GM23338 (cell line): Measurements from ENCODE around the gene B4GALT3. TPM values are rescaled to one million over a fixed set of nuclear protein-coding genes. Genes with fewer than 3 reads are reported as not detected.

Source experiments
- ATAC-seq: fragments of 200-7000 bp; cut with Tn5 transposase; 3 replicates; pipeline ENCODE4 v1.9.1; 2020
- DNase-seq: peaks from one replicate; pipeline ENCODE4 v3.0.0-alpha.2; 2015; ENCODE audit warnings: low spot score
- H2AFZ ChIP-seq: fragments of 200-600 bp; sonication (generic); 2 replicates; pipeline ENCODE4 v1.8.0; 2016; ENCODE audit warnings: antibody characterized with exemption, mild to moderate bottlenecking, moderate library complexity
- H3F3A ChIP-seq: fragments of 200-600 bp; sonication (generic); replicated peaks from 2 replicates; pipeline ENCODE4 v1.8.0; 2017; ENCODE audit warnings: antibody characterized with exemption, mixed run types, low read depth
- H3K27ac ChIP-seq: fragments of 200-600 bp; sonication (generic); 2 replicates; pipeline ENCODE4 v1.6.1; 2016; ENCODE audit warnings: low read depth
- H3K27me3 ChIP-seq: fragments of 200-600 bp; sonication (generic); 2 replicates; pipeline ENCODE4 v1.8.0; 2016; ENCODE audit warnings: mild to moderate bottlenecking, mixed run types, moderate library complexity; ENCODE audit not compliant: insufficient read depth
- H3K36me3 ChIP-seq: fragments of 200-600 bp; sonication (generic); 2 replicates; pipeline ENCODE4 v1.8.0; 2016; ENCODE audit warnings: mild to moderate bottlenecking; ENCODE audit not compliant: insufficient read depth
- H3K4me1 ChIP-seq: fragments of 200-600 bp; sonication (generic); 2 replicates; pipeline ENCODE4 v1.8.0; 2016; ENCODE audit warnings: mild to moderate bottlenecking, moderate library complexity; ENCODE audit not compliant: insufficient read depth
- H3K4me2 ChIP-seq: fragments of 200-600 bp; sonication (generic); 2 replicates; pipeline ENCODE4 v1.7.1; 2017; ENCODE audit warnings: mixed run types
- H3K4me3 ChIP-seq: fragments of 200-600 bp; sonication (generic); 2 replicates; pipeline ENCODE4 v1.6.1; 2016; ENCODE audit warnings: mixed run types
- H3K79me2 ChIP-seq: fragments of 200-600 bp; sonication (generic); replicated peaks from 2 replicates; pipeline ENCODE4 v1.8.0; 2017; ENCODE audit warnings: mild to moderate bottlenecking; ENCODE audit not compliant: insufficient read depth
- H3K9me2 ChIP-seq: fragments of 200-600 bp; sonication (generic); 2 replicates; pipeline ENCODE4 v1.8.0; 2017; ENCODE audit not compliant: insufficient read depth
- H4K20me1 ChIP-seq: fragments of 200-600 bp; sonication (generic); replicated peaks from 2 replicates; pipeline ENCODE4 v1.8.0; 2017; ENCODE audit warnings: mild to moderate bottlenecking; ENCODE audit not compliant: insufficient read depth
- H3K27ac Mint-ChIP-seq: 2 replicates; pipeline ENCODE4 v1.8.0; 2020; ENCODE audit warnings: inconsistent platforms, mild to moderate bottlenecking, moderate library complexity, mixed read lengths
- H3K27me3 Mint-ChIP-seq: 3 replicates; pipeline ENCODE4 v1.8.0; 2022; ENCODE audit warnings: low read depth, mild to moderate bottlenecking, moderate library complexity, mixed read lengths, inconsistent platforms; ENCODE audit not compliant: insufficient read depth, poor library complexity
- H3K36me3 Mint-ChIP-seq: 3 replicates; pipeline ENCODE4 v1.8.0; 2021; ENCODE audit warnings: low read depth, mild to moderate bottlenecking, inconsistent platforms, moderate library complexity, mixed read lengths
- H3K4me1 Mint-ChIP-seq: 3 replicates; pipeline ENCODE4 v1.8.0; 2020; ENCODE audit warnings: mild to moderate bottlenecking, inconsistent platforms, mixed read lengths
- H3K4me3 Mint-ChIP-seq: 3 replicates; pipeline ENCODE4 v1.8.0; 2021; ENCODE audit warnings: moderate library complexity, mild to moderate bottlenecking, inconsistent platforms, mixed read lengths
- H3K9me3 Mint-ChIP-seq: 3 replicates; pipeline ENCODE4 v1.8.0; 2020; ENCODE audit warnings: moderate library complexity, mild to moderate bottlenecking, inconsistent platforms, mixed read lengths
- CREB1 ChIP-seq: fragments of 250-450 bp; sonication (Bioruptor Pico); IDR thresholded peaks from 2 replicates; pipeline ENCODE4 v1.5.0; 2020; ENCODE audit warnings: low read depth, mild to moderate bottlenecking, moderate library complexity
- ETS1 ChIP-seq: IDR thresholded peaks from 2 replicates; pipeline ENCODE4 v1.6.1; 2016; ENCODE audit warnings: antibody characterized with exemption
- EZH2phosphoT487 ChIP-seq: fragments of 200-600 bp; sonication (generic); IDR thresholded peaks from one replicate; pipeline ENCODE4 v1.8.1; 2018; ENCODE audit warnings: antibody characterized with exemption; ENCODE audit not compliant: unreplicated experiment
- POLR2AphosphoS5 ChIP-seq: IDR thresholded peaks from 2 replicates; pipeline ENCODE4 v1.6.1; 2016; ENCODE audit warnings: antibody characterized with exemption, low read depth
- REST ChIP-seq: IDR thresholded peaks from one replicate; pipeline ENCODE4 v1.6.1; 2018; ENCODE audit warnings: antibody characterized with exemption; ENCODE audit not compliant: unreplicated experiment
- STAT1 ChIP-seq: IDR thresholded peaks from one replicate; pipeline ENCODE4 v1.6.1; 2016; ENCODE audit warnings: antibody characterized with exemption; ENCODE audit not compliant: unreplicated experiment
- ZNF331 ChIP-seq: fragments of 250-450 bp; sonication (Bioruptor Pico); IDR thresholded peaks from 2 replicates; pipeline ENCODE4 v1.5.0; 2020; ENCODE audit warnings: low read depth, mild to moderate bottlenecking, moderate library complexity
- long read RNA-seq: library from polyadenylated mRNA; unstranded; transcript quantifications from one replicate; pipeline ENCODE4 v2.0.0, GENCODE V29; 2020; ENCODE audit not compliant: unreplicated experiment
- polyA plus RNA-seq: library from polyadenylated mRNA; unstranded; fragments of >200 nt; fragmentation: Nextera tagmentation; extraction: Ambion mirVana; gene quantifications from 2 replicates; pipeline ENCODE4 v1.2.1, GENCODE V29; 2016
- total RNA-seq: library from RNA; depleted of rRNA; stranded (reverse); fragments of >200 nt; shearing (Covaris generic); gene quantifications from 2 replicates; pipeline ENCODE4 v1.2.3, GENCODE V29; 2014; rRNA removed
- TF ChIP-seq, protein P1 (sequence below), 2 experiments: fragments of 200-600 bp in 1 of 2; sonication (generic) in 1 of 2; conservative IDR thresholded peaks; 2 replicates each; pipeline versions ENCODE4 v1.5.1 to v1.6.1; 2016 to 2017; ENCODE audit warnings: antibody characterized with exemption in 2 of 2, low read depth in 2 of 2, mild to moderate bottlenecking in 2 of 2, moderate library complexity in 1 of 2

The B4GALT3 gene
- total RNA-seq = 32.4 and 35.8 TPM in 2 replicates
- 23.3 and 24.2 TPM in 2 replicates for polyA plus RNA-seq
- long read RNA-seq, transcript B4GALT3-213 (8 exons, 2,414 nt) = minor isoform, 7 of 33 reads
- long read RNA-seq, transcript B4GALT3-201 (8 exons, 1,911 nt) = major isoform, 17 of 33 reads
- long read RNA-seq, partial matches to known transcripts = 1 of 33 reads
- long read RNA-seq, other reads (novel, unspliced or antisense) = 8 of 33 reads

DNA sequence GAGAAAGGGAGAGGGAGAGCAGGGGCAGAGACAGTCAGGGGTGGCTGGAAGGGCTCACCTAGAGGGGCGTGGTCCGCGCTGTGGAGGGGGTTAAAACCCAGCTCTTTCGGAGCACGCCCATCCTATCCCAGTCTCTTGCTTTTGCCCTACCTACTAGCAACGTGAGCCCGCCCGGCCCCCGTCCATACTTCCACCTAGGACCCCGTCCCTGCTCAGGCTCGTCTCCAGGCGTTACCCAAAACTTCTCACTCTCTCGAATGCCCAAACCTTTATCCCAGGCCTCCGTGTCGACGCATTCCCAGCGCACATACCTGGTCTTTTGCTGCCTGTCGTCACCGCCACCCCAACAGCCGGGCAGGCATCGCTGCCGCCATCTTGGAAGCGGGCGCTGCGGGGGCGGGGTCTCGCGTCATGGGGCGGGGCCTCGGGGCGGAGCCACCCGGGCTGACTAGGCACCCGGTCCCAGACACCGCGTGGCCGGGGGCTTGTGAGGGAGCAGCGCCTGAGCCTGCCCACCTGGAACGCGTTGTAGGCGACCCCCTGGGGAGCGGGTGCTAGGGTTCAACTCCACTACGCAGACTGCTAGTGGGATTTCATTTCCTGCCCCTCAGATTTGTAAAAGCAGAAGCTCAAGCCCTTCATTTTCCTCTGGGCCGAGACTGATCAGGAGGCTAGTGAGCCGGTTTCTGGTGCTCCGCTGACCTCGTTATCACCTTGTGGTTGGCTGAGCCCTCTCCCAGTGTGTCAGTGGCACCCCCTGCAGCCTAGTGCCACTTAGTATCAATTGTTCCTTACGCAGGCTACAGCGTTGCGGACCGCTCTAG is at the start of gene B4GALT3:
Gene B4GALT3, minus strand, starts transcription at position 396 of the 824 bp plus-strand sequence. CDS start 1,447 bp downstream, outside the sequence.
- DNase-seq = peak; percentile 92
- H3K9me2 ChIP-seq = no peaks in the 10 kb centered on the region
- H4K20me1 ChIP-seq = peaks cover 6% of the 10 kb centered on the region; the same call in 1 of the 2 replicates
- peaks cover 12% of the 10 kb centered on the region for H3K36me3 ChIP-seq
- peak within 1 kb of the TSS; percentile 98 for H2AFZ ChIP-seq
- H3F3A ChIP-seq = no peaks in the 10 kb centered on the region
- Mint-ChIP-seq H3K27ac (peak within 1 kb of the TSS; percentile 99), H3K4me1 (peaks cover 15% of the 10 kb centered on the region), H3K36me3 (peaks cover 32% of the 10 kb centered on the region), H3K4me3 (peak within 1 kb of the TSS; percentile 98), H3K27me3 (peaks cover 4% of the 10 kb centered on the region), H3K9me3 (no peaks in the 10 kb centered on the region)
- H3K4me2 ChIP-seq = peak within 1 kb of the TSS; percentile 100
- TF ChIP-seq CREB1 (CRISPR knock-in tag) (peak; percentile 88), REST (no peak), ZNF331 (no peak), STAT1 (no peak), ETS1 (peak; percentile 72), POLR2AphosphoS5 (peak; percentile 97), EZH2phosphoT487 (no peak)
- TF ChIP-seq, protein P1, sequence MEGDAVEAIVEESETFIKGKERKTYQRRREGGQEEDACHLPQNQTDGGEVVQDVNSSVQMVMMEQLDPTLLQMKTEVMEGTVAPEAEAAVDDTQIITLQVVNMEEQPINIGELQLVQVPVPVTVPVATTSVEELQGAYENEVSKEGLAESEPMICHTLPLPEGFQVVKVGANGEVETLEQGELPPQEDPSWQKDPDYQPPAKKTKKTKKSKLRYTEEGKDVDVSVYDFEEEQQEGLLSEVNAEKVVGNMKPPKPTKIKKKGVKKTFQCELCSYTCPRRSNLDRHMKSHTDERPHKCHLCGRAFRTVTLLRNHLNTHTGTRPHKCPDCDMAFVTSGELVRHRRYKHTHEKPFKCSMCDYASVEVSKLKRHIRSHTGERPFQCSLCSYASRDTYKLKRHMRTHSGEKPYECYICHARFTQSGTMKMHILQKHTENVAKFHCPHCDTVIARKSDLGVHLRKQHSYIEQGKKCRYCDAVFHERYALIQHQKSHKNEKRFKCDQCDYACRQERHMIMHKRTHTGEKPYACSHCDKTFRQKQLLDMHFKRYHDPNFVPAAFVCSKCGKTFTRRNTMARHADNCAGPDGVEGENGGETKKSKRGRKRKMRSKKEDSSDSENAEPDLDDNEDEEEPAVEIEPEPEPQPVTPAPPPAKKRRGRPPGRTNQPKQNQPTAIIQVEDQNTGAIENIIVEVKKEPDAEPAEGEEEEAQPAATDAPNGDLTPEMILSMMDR (conservative IDR thresholded peaks at IDR 0.05; ENCODE audit: low read depth in 2 of 2) = peak; percentile 32 to 65; a peak in 3 of 4 replicates
- H3K4me3 ChIP-seq = peak within 1 kb of the TSS; percentile 99
- peaks cover 15% of the 10 kb centered on the region; the same call in 1 of the 2 replicates for H3K4me1 ChIP-seq
- H3K27me3 ChIP-seq = no peaks in the 10 kb centered on the region
- ATAC-seq = peak; percentile 92
- H3K79me2 ChIP-seq = peaks cover 8% of the 10 kb centered on the region
- H3K27ac ChIP-seq = peak within 1 kb of the TSS; percentile 92
